ENCODE measurements around the gene RAP1GAP2.

The RAP1GAP2 gene

DNA sequence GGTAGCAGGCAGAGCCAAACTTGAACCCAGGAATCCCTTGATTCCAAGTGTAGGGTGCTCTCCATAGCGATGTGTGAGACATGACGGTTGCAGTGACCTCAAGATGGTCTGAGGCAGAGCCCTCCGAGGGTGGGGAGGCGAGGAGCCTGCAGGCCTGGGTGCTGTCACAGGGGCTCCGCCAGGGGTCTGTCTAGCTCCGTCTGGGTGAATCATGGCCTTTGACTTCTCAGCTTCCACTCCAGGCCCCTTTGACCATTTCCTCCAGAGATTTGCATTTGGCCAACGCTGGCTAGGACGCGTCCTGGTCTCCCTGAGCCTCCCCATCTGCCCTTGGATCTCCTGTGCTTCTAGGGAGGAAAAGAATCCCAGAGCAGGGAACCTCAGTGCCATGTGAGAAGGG, 104.6 kb downstream of the RAP1GAP2 start:
- Histone ChIP-seq H3K4me1 (peaks cover 25% of the 10 kb centered on the region), H3K36me3 (no peaks in the 10 kb centered on the region), H3K9me3 (no peaks in the 10 kb centered on the region), H3K4me3 (ENCODE audit: low read depth, low read length) (no peak overlapping the region), H3K27me3 (no peaks in the 10 kb centered on the region)
- TF ChIP-seq, protein P1, sequence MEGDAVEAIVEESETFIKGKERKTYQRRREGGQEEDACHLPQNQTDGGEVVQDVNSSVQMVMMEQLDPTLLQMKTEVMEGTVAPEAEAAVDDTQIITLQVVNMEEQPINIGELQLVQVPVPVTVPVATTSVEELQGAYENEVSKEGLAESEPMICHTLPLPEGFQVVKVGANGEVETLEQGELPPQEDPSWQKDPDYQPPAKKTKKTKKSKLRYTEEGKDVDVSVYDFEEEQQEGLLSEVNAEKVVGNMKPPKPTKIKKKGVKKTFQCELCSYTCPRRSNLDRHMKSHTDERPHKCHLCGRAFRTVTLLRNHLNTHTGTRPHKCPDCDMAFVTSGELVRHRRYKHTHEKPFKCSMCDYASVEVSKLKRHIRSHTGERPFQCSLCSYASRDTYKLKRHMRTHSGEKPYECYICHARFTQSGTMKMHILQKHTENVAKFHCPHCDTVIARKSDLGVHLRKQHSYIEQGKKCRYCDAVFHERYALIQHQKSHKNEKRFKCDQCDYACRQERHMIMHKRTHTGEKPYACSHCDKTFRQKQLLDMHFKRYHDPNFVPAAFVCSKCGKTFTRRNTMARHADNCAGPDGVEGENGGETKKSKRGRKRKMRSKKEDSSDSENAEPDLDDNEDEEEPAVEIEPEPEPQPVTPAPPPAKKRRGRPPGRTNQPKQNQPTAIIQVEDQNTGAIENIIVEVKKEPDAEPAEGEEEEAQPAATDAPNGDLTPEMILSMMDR (IDR thresholded peaks at IDR 0.05; ENCODE audit: low read depth, low read length): no peak
- DNase-seq: no peak

DNA sequence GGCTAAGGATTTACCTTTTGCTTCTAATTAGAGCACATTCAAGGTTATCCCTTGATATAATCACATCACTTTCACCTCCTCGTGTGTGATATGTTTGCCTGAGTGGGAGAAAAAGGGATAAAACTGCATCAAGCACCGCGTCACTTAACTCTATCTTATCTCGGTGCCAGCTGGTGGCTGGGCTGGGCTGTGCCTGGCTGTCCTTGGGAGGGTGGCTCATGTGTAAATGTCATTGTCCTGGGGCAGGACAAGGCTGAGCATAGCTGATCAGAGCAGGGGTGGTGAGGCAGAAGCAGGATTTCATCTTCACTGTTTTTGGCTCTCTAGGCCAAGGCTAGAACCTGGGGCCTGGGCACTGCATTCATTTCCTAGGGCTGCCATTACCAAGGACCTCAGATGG, 105.3 kb downstream of the RAP1GAP2 start:
- peak; percentile 23 for DNase-seq

DNA sequence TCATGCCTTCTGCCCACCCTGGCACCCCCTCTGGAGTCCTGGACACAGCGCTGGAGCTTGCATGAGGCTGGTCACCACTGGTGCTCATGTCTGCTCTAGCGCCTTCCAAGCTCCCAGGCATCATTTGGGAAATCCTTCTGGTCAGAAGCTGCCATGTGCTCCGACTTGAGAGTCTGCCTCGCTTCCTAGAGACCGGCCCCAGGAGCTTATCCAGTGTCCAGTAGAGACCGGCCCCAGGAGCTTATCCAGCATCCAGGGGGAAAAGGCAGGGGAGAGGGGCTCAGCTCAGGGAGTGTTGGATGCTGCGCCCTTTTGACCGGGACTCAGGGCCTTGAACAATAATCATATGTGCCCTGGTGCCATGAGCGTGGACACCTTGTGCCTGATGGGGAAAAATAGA, 106.3 kb downstream of the RAP1GAP2 start:
- no peak for DNase-seq
- peaks cover 30% of the 10 kb centered on the region for H3K4me1 ChIP-seq

More for the DNA sequence above, 105.3 kb downstream of the RAP1GAP2 start:
- no peak overlapping the region for H3K4me3 ChIP-seq (ENCODE audit: low read depth, low read length)
- no peaks in the 10 kb centered on the region for H3K27me3 ChIP-seq
- H3K36me3 ChIP-seq: no peaks in the 10 kb centered on the region; the same call in 1 of the 2 replicates
- TF ChIP-seq, protein P1 (IDR thresholded peaks at IDR 0.05; ENCODE audit: low read depth, low read length): no peak
- H3K4me1 ChIP-seq: peaks cover 30% of the 10 kb centered on the region
- H3K9me3 ChIP-seq: no peaks in the 10 kb centered on the region

DNA sequence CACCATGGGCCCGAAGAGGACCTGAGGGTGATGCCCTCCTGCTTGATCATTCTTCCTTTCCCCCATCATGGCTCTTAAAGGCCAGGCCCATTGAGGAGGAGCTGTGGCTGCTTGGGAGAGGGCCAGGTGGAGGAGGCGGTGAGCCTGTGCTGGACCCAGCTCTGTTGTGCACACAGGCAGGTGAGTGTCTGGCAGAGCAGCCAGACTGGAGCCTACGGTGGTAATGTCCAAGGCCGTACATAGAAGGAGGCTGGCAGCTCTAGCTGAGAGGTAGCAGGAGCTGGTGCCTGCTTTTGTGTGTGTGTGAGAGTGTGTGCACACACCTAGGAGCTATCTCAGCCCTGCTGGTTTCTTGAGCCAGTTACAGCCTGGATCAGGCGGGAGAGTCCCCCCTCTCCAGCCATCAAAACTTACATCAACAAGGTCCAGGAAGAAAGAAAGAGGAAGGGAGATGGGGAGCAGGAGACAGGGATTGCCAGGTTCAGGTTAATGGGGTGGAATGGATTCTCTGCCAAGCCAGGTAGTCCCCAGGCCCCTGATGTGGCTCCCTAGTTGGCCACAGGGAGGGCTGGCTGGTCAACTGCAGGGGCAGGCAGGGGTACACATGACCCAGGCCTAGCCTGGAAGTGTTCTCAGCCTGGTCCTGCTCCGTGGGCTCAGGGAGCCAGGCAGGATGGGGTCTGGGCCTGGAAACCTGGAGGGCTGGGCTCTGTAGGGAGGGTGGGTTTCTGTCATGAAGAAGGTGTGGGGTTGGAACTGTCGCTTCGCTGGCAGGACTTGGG, 107.1 kb downstream of the RAP1GAP2 start:
- H3K9me3 ChIP-seq: no peaks in the 10 kb centered on the region
- no peaks in the 10 kb centered on the region for H3K27me3 ChIP-seq
- H3K4me1 ChIP-seq: peaks cover 30% of the 10 kb centered on the region
- TF ChIP-seq, protein P1 (IDR thresholded peaks at IDR 0.05; ENCODE audit: low read depth, low read length): no peak
- DNase-seq: no peak
- H3K36me3 ChIP-seq: peaks cover 14% of the 10 kb centered on the region
- no peak overlapping the region for H3K4me3 ChIP-seq (ENCODE audit: low read depth, low read length)

More for the DNA sequence above, 106.3 kb downstream of the RAP1GAP2 start:
- no peak overlapping the region for H3K4me3 ChIP-seq (ENCODE audit: low read depth, low read length)
- no peaks in the 10 kb centered on the region for H3K9me3 ChIP-seq
- peaks cover 7% of the 10 kb centered on the region for H3K36me3 ChIP-seq
- TF ChIP-seq, protein P1 (IDR thresholded peaks at IDR 0.05; ENCODE audit: low read depth, low read length): no peak
- no peaks in the 10 kb centered on the region for H3K27me3 ChIP-seq

DNA sequence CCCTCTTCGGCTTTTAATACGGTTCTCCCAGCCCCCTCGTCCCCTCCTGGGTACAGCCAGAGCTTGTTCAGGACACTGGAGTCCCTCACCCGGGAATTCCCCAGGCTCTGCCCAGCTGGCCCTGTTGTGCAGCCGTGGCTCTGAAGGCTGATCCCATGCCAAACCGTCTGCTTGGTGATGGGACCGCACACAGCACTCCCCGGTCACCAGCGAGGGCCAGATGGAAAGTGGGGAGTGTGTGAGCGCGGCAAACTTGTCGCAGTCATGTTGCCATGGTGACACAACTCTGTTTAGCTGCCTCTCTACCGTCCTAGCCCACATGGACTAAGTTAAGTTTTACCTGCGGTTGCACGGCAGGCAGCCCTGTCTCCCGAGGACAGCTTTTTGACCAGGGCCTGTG, 107.9 kb downstream of the RAP1GAP2 start:
- H3K36me3 ChIP-seq: peaks cover 17% of the 10 kb centered on the region
- peaks cover 35% of the 10 kb centered on the region for H3K4me1 ChIP-seq
- peak; percentile 83 for DNase-seq
- H3K9me3 ChIP-seq: no peaks in the 10 kb centered on the region
- TF ChIP-seq, protein P1 (IDR thresholded peaks at IDR 0.05; ENCODE audit: low read depth, low read length): no peak
- H3K4me3 ChIP-seq (ENCODE audit: low read depth, low read length): no peak overlapping the region
- H3K27me3 ChIP-seq: no peaks in the 10 kb centered on the region

DNA sequence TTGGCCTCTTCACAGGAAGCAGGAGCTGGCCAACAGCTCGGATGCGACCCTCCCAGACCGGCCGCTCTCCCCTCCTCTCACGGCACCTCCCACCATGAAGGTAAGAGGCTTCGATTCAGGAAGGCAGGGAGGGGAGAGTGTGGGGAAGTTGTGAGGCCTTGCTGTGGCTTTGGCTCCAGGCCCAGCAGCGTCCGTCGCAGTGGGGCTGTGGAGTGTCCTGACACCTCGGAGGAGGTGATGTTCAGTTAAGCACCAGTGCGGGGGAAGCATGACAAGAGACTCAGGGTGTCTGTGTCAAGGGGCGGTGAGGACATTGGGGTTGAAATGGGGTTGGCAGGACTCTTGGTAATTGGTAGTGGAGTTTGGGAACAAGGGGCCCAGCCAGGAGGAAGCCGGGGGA, 109.0 kb downstream of the RAP1GAP2 start:
- TF ChIP-seq, protein P1 (IDR thresholded peaks at IDR 0.05; ENCODE audit: low read depth, low read length): no peak

More for the DNA sequence above, 109.0 kb downstream of the RAP1GAP2 start:
- H3K27me3 ChIP-seq: no peaks in the 10 kb centered on the region
- no peak overlapping the region for H3K4me3 ChIP-seq (ENCODE audit: low read depth, low read length)
- H3K9me3 ChIP-seq: no peaks in the 10 kb centered on the region
- no peak for DNase-seq
- H3K36me3 ChIP-seq: peaks cover 17% of the 10 kb centered on the region
- peaks cover 46% of the 10 kb centered on the region for H3K4me1 ChIP-seq
